GM23338 (cell line): Measurements from ENCODE around the gene GRID2. TPM values are rescaled to one million over a fixed set of nuclear protein-coding genes. Genes with fewer than 3 reads are reported as not detected.

Experiments used
- ATAC-seq: fragments of 200-7000 bp; cut with Tn5 transposase; 3 replicates; pipeline ENCODE4 v1.9.1; 2020
- DNase-seq: peaks from one replicate; pipeline ENCODE4 v3.0.0-alpha.2; 2015; ENCODE audit warnings: low spot score
- H2AFZ ChIP-seq: fragments of 200-600 bp; sonication (generic); 2 replicates; pipeline ENCODE4 v1.8.0; 2016; ENCODE audit warnings: antibody characterized with exemption, mild to moderate bottlenecking, moderate library complexity
- H3F3A ChIP-seq: fragments of 200-600 bp; sonication (generic); replicated peaks from 2 replicates; pipeline ENCODE4 v1.8.0; 2017; ENCODE audit warnings: antibody characterized with exemption, mixed run types, low read depth
- H3K27ac ChIP-seq: fragments of 200-600 bp; sonication (generic); 2 replicates; pipeline ENCODE4 v1.6.1; 2016; ENCODE audit warnings: low read depth
- H3K27me3 ChIP-seq: fragments of 200-600 bp; sonication (generic); 2 replicates; pipeline ENCODE4 v1.8.0; 2016; ENCODE audit warnings: mild to moderate bottlenecking, mixed run types, moderate library complexity; ENCODE audit not compliant: insufficient read depth
- H3K36me3 ChIP-seq: fragments of 200-600 bp; sonication (generic); 2 replicates; pipeline ENCODE4 v1.8.0; 2016; ENCODE audit warnings: mild to moderate bottlenecking; ENCODE audit not compliant: insufficient read depth
- H3K4me1 ChIP-seq: fragments of 200-600 bp; sonication (generic); 2 replicates; pipeline ENCODE4 v1.8.0; 2016; ENCODE audit warnings: mild to moderate bottlenecking, moderate library complexity; ENCODE audit not compliant: insufficient read depth
- H3K4me2 ChIP-seq: fragments of 200-600 bp; sonication (generic); 2 replicates; pipeline ENCODE4 v1.7.1; 2017; ENCODE audit warnings: mixed run types
- H3K4me3 ChIP-seq: fragments of 200-600 bp; sonication (generic); 2 replicates; pipeline ENCODE4 v1.6.1; 2016; ENCODE audit warnings: mixed run types
- H3K79me2 ChIP-seq: fragments of 200-600 bp; sonication (generic); replicated peaks from 2 replicates; pipeline ENCODE4 v1.8.0; 2017; ENCODE audit warnings: mild to moderate bottlenecking; ENCODE audit not compliant: insufficient read depth
- H3K9me2 ChIP-seq: fragments of 200-600 bp; sonication (generic); 2 replicates; pipeline ENCODE4 v1.8.0; 2017; ENCODE audit not compliant: insufficient read depth
- H4K20me1 ChIP-seq: fragments of 200-600 bp; sonication (generic); replicated peaks from 2 replicates; pipeline ENCODE4 v1.8.0; 2017; ENCODE audit warnings: mild to moderate bottlenecking; ENCODE audit not compliant: insufficient read depth
- H3K27ac Mint-ChIP-seq: 2 replicates; pipeline ENCODE4 v1.8.0; 2020; ENCODE audit warnings: inconsistent platforms, mild to moderate bottlenecking, moderate library complexity, mixed read lengths
- H3K27me3 Mint-ChIP-seq: 3 replicates; pipeline ENCODE4 v1.8.0; 2022; ENCODE audit warnings: low read depth, mild to moderate bottlenecking, moderate library complexity, mixed read lengths, inconsistent platforms; ENCODE audit not compliant: insufficient read depth, poor library complexity
- H3K36me3 Mint-ChIP-seq: 3 replicates; pipeline ENCODE4 v1.8.0; 2021; ENCODE audit warnings: low read depth, mild to moderate bottlenecking, inconsistent platforms, moderate library complexity, mixed read lengths
- H3K4me1 Mint-ChIP-seq: 3 replicates; pipeline ENCODE4 v1.8.0; 2020; ENCODE audit warnings: mild to moderate bottlenecking, inconsistent platforms, mixed read lengths
- H3K4me3 Mint-ChIP-seq: 3 replicates; pipeline ENCODE4 v1.8.0; 2021; ENCODE audit warnings: moderate library complexity, mild to moderate bottlenecking, inconsistent platforms, mixed read lengths
- H3K9me3 Mint-ChIP-seq: 3 replicates; pipeline ENCODE4 v1.8.0; 2020; ENCODE audit warnings: moderate library complexity, mild to moderate bottlenecking, inconsistent platforms, mixed read lengths
- CREB1 ChIP-seq: fragments of 250-450 bp; sonication (Bioruptor Pico); IDR thresholded peaks from 2 replicates; pipeline ENCODE4 v1.5.0; 2020; ENCODE audit warnings: low read depth, mild to moderate bottlenecking, moderate library complexity
- NANOG ChIP-seq: IDR thresholded peaks from 2 replicates; pipeline ENCODE4 v1.6.1; 2016; ENCODE audit warnings: antibody characterized with exemption, borderline replicate concordance
- ZNF331 ChIP-seq: fragments of 250-450 bp; sonication (Bioruptor Pico); IDR thresholded peaks from 2 replicates; pipeline ENCODE4 v1.5.0; 2020; ENCODE audit warnings: low read depth, mild to moderate bottlenecking, moderate library complexity
- polyA plus RNA-seq: library from polyadenylated mRNA; unstranded; fragments of >200 nt; fragmentation: Nextera tagmentation; extraction: Ambion mirVana; gene quantifications from 2 replicates; pipeline ENCODE4 v1.2.1, GENCODE V29; 2016
- total RNA-seq: library from RNA; depleted of rRNA; stranded (reverse); fragments of >200 nt; shearing (Covaris generic); gene quantifications from 2 replicates; pipeline ENCODE4 v1.2.3, GENCODE V29; 2014
- TF ChIP-seq, protein P1 (sequence below), 2 experiments: fragments of 200-600 bp in 1 of 2; sonication (generic) in 1 of 2; conservative IDR thresholded peaks; 2 replicates each; pipeline versions ENCODE4 v1.5.1 to v1.6.1; 2016 to 2017; ENCODE audit warnings: antibody characterized with exemption in 2 of 2, low read depth in 2 of 2, mild to moderate bottlenecking in 2 of 2, moderate library complexity in 1 of 2
- TF ChIP-seq, protein P2 (sequence below): fragments of 250-450 bp; sonication (Bioruptor Pico); IDR thresholded peaks from 2 replicates; pipeline ENCODE4 v1.5.0; 2020; ENCODE audit warnings: mild to moderate bottlenecking, moderate library complexity

The GRID2 gene
- total and polyA plus RNA-seq, 2 experiments from 2014 or later: 19.9 to 65.4 TPM

DNA sequence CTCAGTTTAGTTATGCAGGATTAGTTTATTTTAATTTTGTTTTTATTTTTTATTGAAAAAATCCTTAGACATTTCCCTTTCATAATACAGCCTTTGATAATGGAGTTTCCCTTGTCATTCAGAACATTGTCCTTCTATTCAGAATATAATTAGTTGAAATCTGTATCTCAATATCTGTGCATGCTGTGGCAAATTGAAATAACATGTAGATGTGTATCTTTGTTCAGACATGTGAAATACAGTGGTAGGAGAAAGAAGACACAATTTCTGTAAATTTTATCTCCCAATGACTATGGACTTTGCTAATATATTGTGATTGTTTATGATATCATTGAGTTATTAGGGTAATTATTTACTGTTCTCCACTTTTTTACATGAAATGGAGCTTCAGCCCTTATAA, 353.9 kb downstream of the GRID2 start:
- H3K4me2 ChIP-seq: no peak overlapping the region
- Mint-ChIP-seq H3K27me3 (peaks cover 3% of the 10 kb centered on the region), H3K27ac (no peak overlapping the region), H3K4me3 (no peak overlapping the region), H3K4me1 (peaks cover 3% of the 10 kb centered on the region; the same call in 2 of the 3 replicates), H3K9me3 (no peaks in the 10 kb centered on the region), H3K36me3 (no peaks in the 10 kb centered on the region)
- H3K27me3 ChIP-seq: no peaks in the 10 kb centered on the region
- H4K20me1 ChIP-seq: 0 out of 2 replicates have a peak, but pooled peaks cover 4% of the 10 kb centered on the region
- H3K27ac ChIP-seq: no peak overlapping the region
- TF ChIP-seq NANOG (no peak), CREB1 (CRISPR knock-in tag) (no peak), ZNF331 (CRISPR knock-in tag) (no peak)
- TF ChIP-seq, protein P1, sequence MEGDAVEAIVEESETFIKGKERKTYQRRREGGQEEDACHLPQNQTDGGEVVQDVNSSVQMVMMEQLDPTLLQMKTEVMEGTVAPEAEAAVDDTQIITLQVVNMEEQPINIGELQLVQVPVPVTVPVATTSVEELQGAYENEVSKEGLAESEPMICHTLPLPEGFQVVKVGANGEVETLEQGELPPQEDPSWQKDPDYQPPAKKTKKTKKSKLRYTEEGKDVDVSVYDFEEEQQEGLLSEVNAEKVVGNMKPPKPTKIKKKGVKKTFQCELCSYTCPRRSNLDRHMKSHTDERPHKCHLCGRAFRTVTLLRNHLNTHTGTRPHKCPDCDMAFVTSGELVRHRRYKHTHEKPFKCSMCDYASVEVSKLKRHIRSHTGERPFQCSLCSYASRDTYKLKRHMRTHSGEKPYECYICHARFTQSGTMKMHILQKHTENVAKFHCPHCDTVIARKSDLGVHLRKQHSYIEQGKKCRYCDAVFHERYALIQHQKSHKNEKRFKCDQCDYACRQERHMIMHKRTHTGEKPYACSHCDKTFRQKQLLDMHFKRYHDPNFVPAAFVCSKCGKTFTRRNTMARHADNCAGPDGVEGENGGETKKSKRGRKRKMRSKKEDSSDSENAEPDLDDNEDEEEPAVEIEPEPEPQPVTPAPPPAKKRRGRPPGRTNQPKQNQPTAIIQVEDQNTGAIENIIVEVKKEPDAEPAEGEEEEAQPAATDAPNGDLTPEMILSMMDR (conservative IDR thresholded peaks at IDR 0.05; ENCODE audit: low read depth in 2 of 2): no peak
- TF ChIP-seq, protein P2, sequence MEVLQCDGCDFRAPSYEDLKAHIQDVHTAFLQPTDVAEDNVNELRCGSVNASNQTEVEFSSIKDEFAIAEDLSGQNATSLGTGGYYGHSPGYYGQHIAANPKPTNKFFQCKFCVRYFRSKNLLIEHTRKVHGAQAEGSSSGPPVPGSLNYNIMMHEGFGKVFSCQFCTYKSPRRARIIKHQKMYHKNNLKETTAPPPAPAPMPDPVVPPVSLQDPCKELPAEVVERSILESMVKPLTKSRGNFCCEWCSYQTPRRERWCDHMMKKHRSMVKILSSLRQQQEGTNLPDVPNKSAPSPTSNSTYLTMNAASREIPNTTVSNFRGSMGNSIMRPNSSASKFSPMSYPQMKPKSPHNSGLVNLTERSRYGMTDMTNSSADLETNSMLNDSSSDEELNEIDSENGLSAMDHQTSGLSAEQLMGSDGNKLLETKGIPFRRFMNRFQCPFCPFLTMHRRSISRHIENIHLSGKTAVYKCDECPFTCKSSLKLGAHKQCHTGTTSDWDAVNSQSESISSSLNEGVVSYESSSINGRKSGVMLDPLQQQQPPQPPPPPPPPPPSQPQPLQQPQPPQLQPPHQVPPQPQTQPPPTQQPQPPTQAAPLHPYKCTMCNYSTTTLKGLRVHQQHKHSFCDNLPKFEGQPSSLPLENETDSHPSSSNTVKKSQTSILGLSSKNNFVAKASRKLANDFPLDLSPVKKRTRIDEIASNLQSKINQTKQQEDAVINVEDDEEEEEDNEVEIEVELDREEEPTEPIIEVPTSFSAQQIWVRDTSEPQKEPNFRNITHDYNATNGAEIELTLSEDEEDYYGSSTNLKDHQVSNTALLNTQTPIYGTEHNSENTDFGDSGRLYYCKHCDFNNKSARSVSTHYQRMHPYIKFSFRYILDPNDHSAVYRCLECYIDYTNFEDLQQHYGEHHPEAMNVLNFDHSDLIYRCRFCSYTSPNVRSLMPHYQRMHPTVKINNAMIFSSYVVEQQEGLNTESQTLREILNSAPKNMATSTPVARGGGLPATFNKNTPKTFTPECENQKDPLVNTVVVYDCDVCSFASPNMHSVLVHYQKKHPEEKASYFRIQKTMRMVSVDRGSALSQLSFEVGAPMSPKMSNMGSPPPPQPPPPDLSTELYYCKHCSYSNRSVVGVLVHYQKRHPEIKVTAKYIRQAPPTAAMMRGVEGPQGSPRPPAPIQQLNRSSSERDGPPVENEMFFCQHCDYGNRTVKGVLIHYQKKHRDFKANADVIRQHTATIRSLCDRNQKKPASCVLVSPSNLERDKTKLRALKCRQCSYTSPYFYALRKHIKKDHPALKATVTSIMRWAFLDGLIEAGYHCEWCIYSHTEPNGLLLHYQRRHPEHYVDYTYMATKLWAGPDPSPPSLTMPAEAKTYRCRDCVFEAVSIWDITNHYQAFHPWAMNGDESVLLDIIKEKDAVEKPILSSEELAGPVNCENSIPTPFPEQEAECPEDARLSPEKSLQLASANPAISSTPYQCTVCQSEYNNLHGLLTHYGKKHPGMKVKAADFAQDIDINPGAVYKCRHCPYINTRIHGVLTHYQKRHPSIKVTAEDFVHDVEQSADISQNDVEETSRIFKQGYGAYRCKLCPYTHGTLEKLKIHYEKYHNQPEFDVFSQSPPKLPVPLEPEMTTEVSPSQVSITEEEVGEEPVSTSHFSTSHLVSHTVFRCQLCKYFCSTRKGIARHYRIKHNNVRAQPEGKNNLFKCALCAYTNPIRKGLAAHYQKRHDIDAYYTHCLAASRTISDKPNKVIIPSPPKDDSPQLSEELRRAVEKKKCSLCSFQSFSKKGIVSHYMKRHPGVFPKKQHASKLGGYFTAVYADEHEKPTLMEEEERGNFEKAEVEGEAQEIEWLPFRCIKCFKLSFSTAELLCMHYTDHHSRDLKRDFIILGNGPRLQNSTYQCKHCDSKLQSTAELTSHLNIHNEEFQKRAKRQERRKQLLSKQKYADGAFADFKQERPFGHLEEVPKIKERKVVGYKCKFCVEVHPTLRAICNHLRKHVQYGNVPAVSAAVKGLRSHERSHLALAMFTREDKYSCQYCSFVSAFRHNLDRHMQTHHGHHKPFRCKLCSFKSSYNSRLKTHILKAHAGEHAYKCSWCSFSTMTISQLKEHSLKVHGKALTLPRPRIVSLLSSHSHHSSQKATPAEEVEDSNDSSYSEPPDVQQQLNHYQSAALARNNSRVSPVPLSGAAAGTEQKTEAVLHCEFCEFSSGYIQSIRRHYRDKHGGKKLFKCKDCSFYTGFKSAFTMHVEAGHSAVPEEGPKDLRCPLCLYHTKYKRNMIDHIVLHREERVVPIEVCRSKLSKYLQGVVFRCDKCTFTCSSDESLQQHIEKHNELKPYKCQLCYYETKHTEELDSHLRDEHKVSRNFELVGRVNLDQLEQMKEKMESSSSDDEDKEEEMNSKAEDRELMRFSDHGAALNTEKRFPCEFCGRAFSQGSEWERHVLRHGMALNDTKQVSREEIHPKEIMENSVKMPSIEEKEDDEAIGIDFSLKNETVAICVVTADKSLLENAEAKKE (CRISPR knock-in tag): no peak
- peaks cover 8% of the 10 kb centered on the region; the same call in 1 of the 2 replicates for H3K4me1 ChIP-seq
- no peaks in the 10 kb centered on the region for H3K9me2 ChIP-seq
- no peaks in the 10 kb centered on the region for H3K36me3 ChIP-seq
- DNase-seq (no peak), ATAC-seq (no peak)
- peaks cover 24% of the 10 kb centered on the region for H3K79me2 ChIP-seq
- H3K4me3 ChIP-seq: no peak overlapping the region
- no peak overlapping the region for H2AFZ ChIP-seq
- no peaks in the 10 kb centered on the region for H3F3A ChIP-seq
